K562 (cell line): Measurements from ENCODE around the gene EIF5A2. TPM values are rescaled to one million over a fixed set of nuclear protein-coding genes. Genes with fewer than 3 reads are reported as not detected.

ENCODE experiments used
- ATAC-seq: fragments of 200-7000 bp; cut with Tn5 transposase; 3 replicates; pipeline ENCODE4 v1.9.1; 2020; ENCODE audit warnings: moderate library complexity
- BruUV-seq: library from RNA; stranded (reverse); fragments of 400-500 nt; replicated peaks from 2 replicates; lab custom pipeline; 2021; lab: Mats Ljungman, UMichigan
- CTCF ChIA-PET: fragments of 300-600 bp; formaldehyde crosslinking; extraction: SDS; loops from one replicate; lab custom pipeline; 2021; ENCODE audit warnings: low intra/inter-chr PET ratio; lab: Yijun Ruan, JAX
- POLR2A ChIA-PET: fragments of 300-600, 350-650 bp; sonication (Branson Sonifier 250); formaldehyde crosslinking; extraction: SDS; loops from one replicate; lab custom pipeline; 2021; ENCODE audit warnings: antibody characterized with exemption, inconsistent platforms; lab: Yijun Ruan, JAX
- DNase-seq, 4 experiments: peaks; one replicate each; pipeline versions ENCODE4 v3.0.0 to v3.0.0-alpha.2; 2011 to 2018; ENCODE audit warnings: low spot score in 3 of 4, mixed read lengths in 3 of 4; ENCODE audit errors: extremely low read depth in 1 of 4
- FAIRE-seq: peaks from 2 replicates; lab custom pipeline; 2011; peaks lifted over from hg19 to GRCh38; lab: Jason Lieb, UNC
- H2AFZ ChIP-seq: 2 replicates; pipeline ENCODE4 v1.6.0; 2011; ENCODE audit warnings: low read depth, low read length, control low read depth, inconsistent platforms
- H3K27ac ChIP-seq: fragments of 200-600 bp; 3 replicates; pipeline ENCODE4 v1.8.0; 2011; ENCODE audit warnings: low read depth, mild to moderate bottlenecking, control low read depth, inconsistent platforms, low read length, moderate library complexity, mixed read lengths; ENCODE audit errors: extremely low read depth
- H3K27me3 ChIP-seq, 2 experiments: fragments of 300-600 bp in 1 of 2; 2 replicates in 1 of 2; 3 replicates in 1 of 2; pipeline versions ENCODE4 v1.6.0 to v1.8.0; 2011; ENCODE audit warnings: inconsistent platforms in 2 of 2, low read length in 2 of 2, mild to moderate bottlenecking in 1 of 2, mixed read lengths in 1 of 2, moderate library complexity in 1 of 2; ENCODE audit not compliant: control insufficient read depth in 2 of 2, insufficient read depth in 2 of 2
- H3K36me3 ChIP-seq: fragments of 300-600 bp; 3 replicates; pipeline ENCODE4 v1.8.0; 2011; ENCODE audit warnings: mild to moderate bottlenecking, low read length, inconsistent platforms; ENCODE audit not compliant: control insufficient read depth, insufficient read depth
- H3K4me1 ChIP-seq, 2 experiments: fragments of 200-600 bp in 1 of 2; replicated peaks in 1 of 2; 2 replicates in 1 of 2; 3 replicates in 1 of 2; pipeline versions ENCODE4 v1.5.1 to v1.8.0; 2011; ENCODE audit warnings: inconsistent platforms in 2 of 2, low read length in 2 of 2, mild to moderate bottlenecking in 1 of 2, mixed read lengths in 1 of 2, moderate library complexity in 1 of 2; ENCODE audit not compliant: control insufficient read depth in 2 of 2, insufficient read depth in 2 of 2
- H3K4me2 ChIP-seq: 2 replicates; pipeline ENCODE4 v1.6.1; 2011; ENCODE audit warnings: low read length, control low read depth, inconsistent platforms, mixed read lengths; ENCODE audit not compliant: insufficient read depth
- H3K4me3 ChIP-seq: fragments of 200-600 bp; sonication (generic), shearing (Covaris generic); 2 replicates; pipeline ENCODE4 v1.5.1; 2016; ENCODE audit warnings: control low read depth, inconsistent platforms
- H3K79me2 ChIP-seq: fragments of 200-600 bp; 3 replicates; pipeline ENCODE4 v1.8.0; 2011; ENCODE audit warnings: low read length, inconsistent platforms; ENCODE audit not compliant: control insufficient read depth, insufficient read depth
- H3K9ac ChIP-seq, 2 experiments: 2 replicates each; pipeline versions ENCODE4 v1.6.0 to v1.6.1; 2011; ENCODE audit warnings: low read depth in 2 of 2, low read length in 2 of 2, control low read depth in 1 of 2, inconsistent platforms in 1 of 2, mild to moderate bottlenecking in 1 of 2, mixed read lengths in 1 of 2; ENCODE audit not compliant: insufficient read depth in 1 of 2
- H3K9me1 ChIP-seq: one replicate; pipeline ENCODE4 v1.6.0; 2011; ENCODE audit warnings: inconsistent platforms, mild to moderate bottlenecking, low read length, moderate library complexity; ENCODE audit not compliant: control insufficient read depth, insufficient read depth
- H3K9me3 ChIP-seq: replicated peaks from 2 replicates; pipeline ENCODE4 v1.5.1; 2011; ENCODE audit warnings: low read depth, low read length, inconsistent platforms; ENCODE audit not compliant: control insufficient read depth, insufficient read depth
- H4K20me1 ChIP-seq: replicated peaks from 2 replicates; pipeline ENCODE4 v1.6.1; 2011; ENCODE audit warnings: low read length, inconsistent platforms, mixed read lengths; ENCODE audit not compliant: control insufficient read depth, insufficient read depth
- EWSR1 ChIP-seq: fragments of 450-650 bp; IDR thresholded peaks from 2 replicates; pipeline ENCODE4 v1.6.1; 2018; ENCODE audit warnings: borderline replicate concordance, mild to moderate bottlenecking, low read depth, moderate library complexity; ENCODE audit not compliant: partially characterized antibody
- JUND ChIP-seq, 2 experiments: IDR thresholded peaks; 2 replicates in 1 of 2; 3 replicates in 1 of 2; pipeline ENCODE4 v1.6.1; 2011; ENCODE audit warnings: borderline replicate concordance in 2 of 2, low read depth in 2 of 2, low read length in 2 of 2, improper control_type of control experiment in 1 of 2, missing biosample characterization in 1 of 2, missing genetic modification characterization in 1 of 2, missing genetic modification reagents in 1 of 2
- KLF10 ChIP-seq: fragments of 250-450 bp; sonication (Bioruptor Pico); IDR thresholded peaks from 2 replicates; pipeline ENCODE4 v1.6.1; 2021; ENCODE audit warnings: matching md5 sums
- NFE2 ChIP-seq: IDR thresholded peaks from 2 replicates; pipeline ENCODE4 v1.6.1; 2014; ENCODE audit warnings: antibody characterized with exemption, low read depth
- NR2C1 ChIP-seq, 2 experiments: fragments of 450-650 bp; IDR thresholded peaks; 2 replicates each; pipeline ENCODE4 v1.6.1; 2017; ENCODE audit warnings: mild to moderate bottlenecking in 2 of 2, antibody characterized with exemption in 1 of 2, inconsistent platforms in 1 of 2, missing compliant biosample characterization in 1 of 2, missing genetic modification characterization in 1 of 2
- PHTF2 ChIP-seq: fragments of 250-450 bp; sonication (Bioruptor Pico); IDR thresholded peaks from 2 replicates; pipeline ENCODE4 v1.5.0; 2021; ENCODE audit warnings: mild to moderate bottlenecking
- PML ChIP-seq: IDR thresholded peaks from 2 replicates; pipeline ENCODE4 v1.6.1; 2012; ENCODE audit warnings: low read length, inconsistent platforms
- POLR2A ChIP-seq: fragments of 450-650 bp; conservative IDR thresholded peaks from 2 replicates; pipeline ENCODE4 v1.6.1; 2016
- POLR2AphosphoS2 ChIP-seq: IDR thresholded peaks from 2 replicates; pipeline ENCODE4 v1.6.1; 2012; ENCODE audit warnings: low read length, improper control_type of control experiment
- ZNF696 ChIP-seq: fragments of 250-450 bp; sonication (Bioruptor Pico); conservative IDR thresholded peaks from 2 replicates; pipeline ENCODE4 v1.4.0; 2020; ENCODE audit warnings: mild to moderate bottlenecking, moderate library complexity
- WGBS: fragments of 100-300 bp; shearing (Covaris generic); methylation state at CpG from one replicate; pipeline ENCODE4 v1.1.6; 2016; ENCODE audit warnings: low coverage, mixed read lengths; ENCODE audit not compliant: insufficient coverage; ENCODE audit errors: missing lambda C conversion rate; 5-methylcytosine and 5-hydroxymethylcytosine counted together
- in situ Hi-C: fragments of 300-500 bp; cut with MboI; formaldehyde crosslinking; loops from 4 replicates; pipeline ENCODE4 v1.15.0; 2018; ENCODE audit warnings: inconsistent platforms, mixed read lengths
- intact Hi-C: fragments of 100-400 bp; cut with micrococcal nuclease; formaldehyde crosslinking; loops from 2 replicates; pipeline ENCODE4 v1.14.2; 2022
- polyA plus RNA-seq, 8 experiments: library from polyadenylated mRNA; depleted of rRNA in 4 of 8; stranded (reverse) in 5 of 8; unstranded in 3 of 8; fragments of >200 nt; fragmentation: Nextera tagmentation in 2 of 8; fragmentation: Illumina TruSeq in 1 of 8; extraction: Ambion mirVana in 2 of 8; extraction: Trizol in 1 of 8; gene quantifications; 2 replicates each; pipeline versions ENCODE4 v1.2.1 to v1.2.3, GENCODE V29; 2011 to 2014; ENCODE audit warnings: inconsistent platforms in 1 of 8, missing spikeins in 1 of 8
- total RNA-seq, 7 experiments: library from RNA; depleted of rRNA in 6 of 7; stranded (reverse); fragments of >200 nt in 6 of 7; fragmentation: Illumina TruSeq in 2 of 7; extraction: Trizol in 2 of 7; gene quantifications; 2 replicates each; pipeline versions ENCODE4 v1.2.1 to v1.2.3, GENCODE V29; 2011 to 2021; ENCODE audit warnings: low replicate concordance in 1 of 7
- TF ChIP-seq, protein P1 (sequence below): sonication (generic); formaldehyde crosslinking; IDR thresholded peaks from 2 replicates; pipeline ENCODE4 v1.8.1; 2023; ENCODE audit warnings: mild to moderate bottlenecking, missing genetic modification reagents
- TF ChIP-seq, protein P2 (sequence below), 2 experiments: fragments of 450-650 bp in 1 of 2; IDR thresholded peaks; 2 replicates each; pipeline ENCODE4 v1.6.1; 2011 to 2017; ENCODE audit warnings: low read depth in 2 of 2, antibody characterized with exemption in 1 of 2, borderline replicate concordance in 1 of 2, low read length in 1 of 2, mild to moderate bottlenecking in 1 of 2, mixed read lengths in 1 of 2; ENCODE audit not compliant: control insufficient read depth in 1 of 2
- TF ChIP-seq, protein P3 (sequence below): sonication (generic); formaldehyde crosslinking; IDR thresholded peaks from 2 replicates; pipeline ENCODE4 v1.8.1; 2023; ENCODE audit warnings: mild to moderate bottlenecking, missing genetic modification reagents, moderate library complexity

Gene EIF5A2
- total and polyA plus RNA-seq, 9 of the 15 experiments (the other 6 are each of a cell fraction or from before 2014, with no cell fraction given) = 3.9 to 18.3 (median 15.9) TPM

DNA sequence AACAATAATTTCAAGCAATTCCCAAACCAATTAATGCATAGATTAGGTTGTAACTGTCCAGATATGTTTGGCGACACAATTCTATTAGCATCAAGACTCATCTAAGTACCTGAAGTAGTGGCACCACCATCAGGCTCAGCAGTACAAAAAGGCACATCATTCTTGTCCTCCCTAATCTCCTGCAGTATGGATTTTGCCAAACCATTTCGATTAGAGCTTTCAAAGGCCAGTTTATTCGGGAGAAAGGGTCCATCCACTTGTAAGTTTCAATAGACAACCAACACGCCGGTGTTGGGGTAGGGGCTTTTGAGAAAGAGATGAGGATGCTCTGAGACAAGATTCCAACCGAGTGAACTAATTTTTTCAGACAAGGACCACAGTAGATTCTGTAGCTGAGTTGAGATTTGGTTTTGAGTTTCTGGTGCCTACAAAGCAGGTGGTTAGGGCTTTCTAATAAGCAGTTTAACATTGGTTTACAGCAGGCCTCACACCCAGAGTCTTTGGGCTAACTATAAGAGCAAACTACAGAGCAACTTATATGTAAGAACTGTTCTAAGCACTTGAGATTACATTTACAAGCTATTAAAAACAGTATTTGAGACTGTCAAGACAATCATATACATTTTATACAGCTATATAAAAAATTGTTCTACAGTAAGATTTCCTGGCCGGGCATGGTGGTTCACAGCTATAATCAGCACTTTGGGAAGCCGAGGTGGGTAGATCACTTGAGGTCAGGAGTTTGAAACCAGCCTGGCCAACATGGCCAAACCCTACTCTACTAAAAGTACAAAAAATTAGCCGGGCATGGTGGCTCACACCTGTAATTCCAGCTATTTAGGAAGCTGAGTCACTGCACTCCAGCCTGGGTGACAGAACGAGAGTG is 43.0 kb downstream of the EIF5A2 start:
- H3K9me3 ChIP-seq = no peaks in the 10 kb centered on the region
- DNase-seq (peak in 2 of 4 experiments; percentile 15 to 49), FAIRE-seq (no peak), ATAC-seq (peak; percentile 17)
- intact Hi-C loops = loop anchor here (10.0 kb wide), 1 partner anchor 89 kb away; no protein-coding TSS in a partner anchor
- CTCF ChIA-PET = no interaction called here
- POLR2A ChIA-PET = interaction anchor here (0.6 to 4.2 kb wide), 15 partner anchors 11 to 736 kb away, joined by 3 to 43 read pairs (median 3); no protein-coding TSS in a partner anchor
- no peak overlapping the region for H3K4me2 ChIP-seq
- no peak overlapping the region for H3K9ac ChIP-seq
- peaks cover 37% of the 10 kb centered on the region for H3K36me3 ChIP-seq
- H2AFZ ChIP-seq = no peak overlapping the region
- H4K20me1 ChIP-seq = peaks cover 9% of the 10 kb centered on the region
- H3K27ac ChIP-seq = no peak overlapping the region
- H3K4me3 ChIP-seq = no peak overlapping the region
- no peaks in the 10 kb centered on the region for H3K27me3 ChIP-seq
- in situ Hi-C loops = no loop called here
- BruUV-seq = no TSS peak
- H3K4me1 ChIP-seq = peaks cover 3 to 11% of the 10 kb centered on the region in 2 experiments; a peak in 2 of 5 replicates
- H3K79me2 ChIP-seq = peaks cover 37% of the 10 kb centered on the region
- H3K9me1 ChIP-seq = no peaks in the 10 kb centered on the region
- WGBS = 45% methylated on average over 10 of the region's 10 CpGs
- no peak for TF ChIP-seq PHTF2 (CRISPR knock-in tag)
- TF ChIP-seq, protein P1, sequence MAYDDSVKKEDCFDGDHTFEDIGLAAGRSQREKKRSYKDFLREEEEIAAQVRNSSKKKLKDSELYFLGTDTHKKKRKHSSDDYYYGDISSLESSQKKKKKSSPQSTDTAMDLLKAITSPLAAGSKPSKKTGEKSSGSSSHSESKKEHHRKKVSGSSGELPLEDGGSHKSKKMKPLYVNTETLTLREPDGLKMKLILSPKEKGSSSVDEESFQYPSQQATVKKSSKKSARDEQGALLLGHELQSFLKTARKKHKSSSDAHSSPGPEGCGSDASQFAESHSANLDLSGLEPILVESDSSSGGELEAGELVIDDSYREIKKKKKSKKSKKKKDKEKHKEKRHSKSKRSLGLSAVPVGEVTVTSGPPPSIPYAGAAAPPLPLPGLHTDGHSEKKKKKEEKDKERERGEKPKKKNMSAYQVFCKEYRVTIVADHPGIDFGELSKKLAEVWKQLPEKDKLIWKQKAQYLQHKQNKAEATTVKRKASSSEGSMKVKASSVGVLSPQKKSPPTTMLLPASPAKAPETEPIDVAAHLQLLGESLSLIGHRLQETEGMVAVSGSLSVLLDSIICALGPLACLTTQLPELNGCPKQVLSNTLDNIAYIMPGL (CRISPR knock-in tag) = 0 out of 2 replicates have a peak, but pooled peaks have one; percentile 73
- TF ChIP-seq NR2C1 (IDR thresholded peaks at IDR 0.05) = no peak
- no peak for TF ChIP-seq NR2C1 (tag; IDR thresholded peaks at IDR 0.05)
- TF ChIP-seq POLR2AphosphoS2 = peak; percentile 97
- TF ChIP-seq NFE2 = no peak
- TF ChIP-seq KLF10 = 0 out of 2 replicates have a peak, but pooled peaks have one; percentile 21
- peak; percentile 86 for TF ChIP-seq POLR2A
- TF ChIP-seq, protein P2, sequence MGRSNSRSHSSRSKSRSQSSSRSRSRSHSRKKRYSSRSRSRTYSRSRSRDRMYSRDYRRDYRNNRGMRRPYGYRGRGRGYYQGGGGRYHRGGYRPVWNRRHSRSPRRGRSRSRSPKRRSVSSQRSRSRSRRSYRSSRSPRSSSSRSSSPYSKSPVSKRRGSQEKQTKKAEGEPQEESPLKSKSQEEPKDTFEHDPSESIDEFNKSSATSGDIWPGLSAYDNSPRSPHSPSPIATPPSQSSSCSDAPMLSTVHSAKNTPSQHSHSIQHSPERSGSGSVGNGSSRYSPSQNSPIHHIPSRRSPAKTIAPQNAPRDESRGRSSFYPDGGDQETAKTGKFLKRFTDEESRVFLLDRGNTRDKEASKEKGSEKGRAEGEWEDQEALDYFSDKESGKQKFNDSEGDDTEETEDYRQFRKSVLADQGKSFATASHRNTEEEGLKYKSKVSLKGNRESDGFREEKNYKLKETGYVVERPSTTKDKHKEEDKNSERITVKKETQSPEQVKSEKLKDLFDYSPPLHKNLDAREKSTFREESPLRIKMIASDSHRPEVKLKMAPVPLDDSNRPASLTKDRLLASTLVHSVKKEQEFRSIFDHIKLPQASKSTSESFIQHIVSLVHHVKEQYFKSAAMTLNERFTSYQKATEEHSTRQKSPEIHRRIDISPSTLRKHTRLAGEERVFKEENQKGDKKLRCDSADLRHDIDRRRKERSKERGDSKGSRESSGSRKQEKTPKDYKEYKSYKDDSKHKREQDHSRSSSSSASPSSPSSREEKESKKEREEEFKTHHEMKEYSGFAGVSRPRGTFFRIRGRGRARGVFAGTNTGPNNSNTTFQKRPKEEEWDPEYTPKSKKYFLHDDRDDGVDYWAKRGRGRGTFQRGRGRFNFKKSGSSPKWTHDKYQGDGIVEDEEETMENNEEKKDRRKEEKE (IDR thresholded peaks at IDR 0.05; ENCODE audit: borderline replicate concordance in 1 of 2, control insufficient read depth in 1 of 2, low read depth in 2 of 2, low read length in 1 of 2) = peak in 1 of 2 experiments; percentile 79; a peak in 2 of 4 replicates
- peak; percentile 91 for TF ChIP-seq EWSR1
- peak; percentile 62; the same call in 1 of the 2 replicates for TF ChIP-seq PML
- 0 out of 2 replicates have a peak, but pooled peaks have one; percentile 5 for TF ChIP-seq ZNF696
- TF ChIP-seq, protein P3, sequence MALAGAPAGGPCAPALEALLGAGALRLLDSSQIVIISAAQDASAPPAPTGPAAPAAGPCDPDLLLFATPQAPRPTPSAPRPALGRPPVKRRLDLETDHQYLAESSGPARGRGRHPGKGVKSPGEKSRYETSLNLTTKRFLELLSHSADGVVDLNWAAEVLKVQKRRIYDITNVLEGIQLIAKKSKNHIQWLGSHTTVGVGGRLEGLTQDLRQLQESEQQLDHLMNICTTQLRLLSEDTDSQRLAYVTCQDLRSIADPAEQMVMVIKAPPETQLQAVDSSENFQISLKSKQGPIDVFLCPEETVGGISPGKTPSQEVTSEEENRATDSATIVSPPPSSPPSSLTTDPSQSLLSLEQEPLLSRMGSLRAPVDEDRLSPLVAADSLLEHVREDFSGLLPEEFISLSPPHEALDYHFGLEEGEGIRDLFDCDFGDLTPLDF = peak; percentile 76; the same call in 1 of the 2 replicates
- TF ChIP-seq JUND (IDR thresholded peaks at IDR 0.05; ENCODE audit: borderline replicate concordance, low read depth, low read length) = no peak
- no peak for TF ChIP-seq JUND (tag; IDR thresholded peaks at IDR 0.05; ENCODE audit: borderline replicate concordance, low read depth, low read length)
